ENCODE results near the gene ISLR2. TPM values are rescaled to one million over a fixed set of nuclear protein-coding genes. Genes with fewer than 3 reads are reported as not detected.
A peak's percentile ranks its signal among the peaks of the same experiment; 100 is the strongest.
"Not testable (repeated sequence)": the region's sequence is repeated elsewhere in the genome, so short reads cannot be mapped to it uniquely, and the experiment has no call there.

Gene ISLR2
- total and polyA plus RNA-seq, 4 donors, result 0.13 to 1.5 (median 0.99) TPM

DNA sequence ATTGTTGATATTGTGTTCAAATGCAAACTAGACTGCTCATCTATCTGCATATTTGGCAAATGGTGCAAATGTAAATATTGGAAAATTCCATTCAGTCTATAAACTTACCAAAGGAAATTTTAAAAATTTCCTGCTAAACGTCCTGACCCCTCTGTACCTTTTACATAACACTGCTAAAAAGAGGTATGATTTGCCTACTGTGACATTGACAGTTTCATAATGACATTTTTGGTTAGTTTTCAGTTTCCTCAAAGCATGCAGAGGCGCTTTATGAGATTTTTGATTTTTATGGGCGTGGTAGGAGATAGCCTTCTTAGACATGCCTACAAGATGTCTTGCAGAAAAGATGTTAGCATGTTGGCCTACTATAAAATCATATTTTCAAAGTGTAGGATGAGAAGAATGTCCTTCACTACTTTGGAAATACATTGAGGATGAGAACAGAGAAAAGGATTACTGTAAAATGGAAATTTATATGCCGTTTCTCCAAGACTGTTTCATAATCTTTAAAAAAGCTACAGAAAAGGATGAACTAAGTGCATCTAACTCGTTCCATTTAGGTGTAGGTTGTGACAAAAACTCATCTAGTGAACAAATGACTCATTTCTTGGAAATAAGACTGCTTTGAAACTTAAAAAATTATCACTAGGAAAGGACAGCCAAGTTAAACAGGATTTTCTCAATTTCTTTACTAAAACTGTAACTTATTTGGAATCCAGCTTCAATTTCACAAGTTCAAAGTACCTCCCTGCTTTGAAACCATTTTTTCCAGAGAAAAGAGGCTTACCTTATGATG lies 28.7 kb downstream of the ISLR2 start:
- H3K4me1 ChIP-seq (ENCODE audit: control insufficient read depth in 1 of 2, insufficient read depth in 2 of 2, low read length in 2 of 2), result peaks cover 0 to 2% of the 10 kb centered on the region in 2 donors
- H3K27ac ChIP-seq (ENCODE audit: low read depth in 1 of 2, low read length in 2 of 2), result no peak overlapping the region
- no peak for DNase-seq
- no peaks in the 10 kb centered on the region for H3K27me3 ChIP-seq (ENCODE audit: control insufficient read depth in 1 of 2, insufficient read depth in 2 of 2, low read length in 1 of 2)
- ATAC-seq (ENCODE audit: low FRiP score), result no peak
- intact Hi-C loops (cut with DNase I), result loop anchor here in 1 of 2 donors (2.0 kb wide), 1 partner anchor 20 kb away; no protein-coding TSS in a partner anchor
- no peaks in the 10 kb centered on the region for H3K36me3 ChIP-seq (ENCODE audit: control insufficient read depth in 1 of 2, insufficient read depth in 2 of 2, low read length in 1 of 2)
- WGBS, 2 donors, result 60 to 63% methylated on average over 5 of the region's 5 CpGs
- H3K9me3 ChIP-seq (ENCODE audit: control insufficient read depth, low read length), result no peaks in the 10 kb centered on the region
- no peak overlapping the region for H3K4me3 ChIP-seq (ENCODE audit: low read length in 2 of 2)

DNA sequence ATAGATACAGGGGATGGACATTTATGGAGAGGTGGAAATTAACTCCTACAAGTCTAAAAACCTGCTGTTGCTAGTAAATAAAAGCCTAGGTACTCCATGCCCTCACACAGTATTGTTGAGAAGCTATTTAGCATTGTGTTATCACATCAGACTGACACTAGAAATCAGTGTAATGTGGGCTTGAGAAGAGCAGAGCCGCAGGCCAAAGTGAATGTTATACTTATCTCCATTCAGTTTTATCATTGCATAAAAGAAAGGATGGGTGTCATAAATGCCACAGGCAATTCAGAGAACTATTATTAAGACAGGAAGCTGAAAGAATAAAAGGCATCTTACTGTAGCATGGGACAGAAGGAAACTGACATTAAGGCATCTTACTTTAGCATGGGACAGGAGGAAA lies 29.4 kb downstream of the ISLR2 start:
- no peak overlapping the region for H3K4me3 ChIP-seq (ENCODE audit: low read length in 2 of 2)
- ATAC-seq (ENCODE audit: low FRiP score) (no peak), DNase-seq (no peak)
- H3K4me1 ChIP-seq (ENCODE audit: control insufficient read depth in 1 of 2, insufficient read depth in 2 of 2, low read length in 2 of 2), result peaks cover 0 to 2% of the 10 kb centered on the region in 2 donors
- no peaks in the 10 kb centered on the region for H3K9me3 ChIP-seq (ENCODE audit: control insufficient read depth, low read length)
- no peaks in the 10 kb centered on the region for H3K27me3 ChIP-seq (ENCODE audit: control insufficient read depth in 1 of 2, insufficient read depth in 2 of 2, low read length in 1 of 2)
- intact Hi-C loops (cut with DNase I), result loop anchor here in 1 of 2 donors (2.0 kb wide), 1 partner anchor 19 kb away; no protein-coding TSS in a partner anchor
- H3K27ac ChIP-seq (ENCODE audit: low read depth in 1 of 2, low read length in 2 of 2), result no peak overlapping the region
- H3K36me3 ChIP-seq (ENCODE audit: control insufficient read depth in 1 of 2, insufficient read depth in 2 of 2, low read length in 1 of 2), result no peaks in the 10 kb centered on the region
- WGBS, 2 donors, result 89 to 93% methylated on average over 1 of the region's 1 CpG

DNA sequence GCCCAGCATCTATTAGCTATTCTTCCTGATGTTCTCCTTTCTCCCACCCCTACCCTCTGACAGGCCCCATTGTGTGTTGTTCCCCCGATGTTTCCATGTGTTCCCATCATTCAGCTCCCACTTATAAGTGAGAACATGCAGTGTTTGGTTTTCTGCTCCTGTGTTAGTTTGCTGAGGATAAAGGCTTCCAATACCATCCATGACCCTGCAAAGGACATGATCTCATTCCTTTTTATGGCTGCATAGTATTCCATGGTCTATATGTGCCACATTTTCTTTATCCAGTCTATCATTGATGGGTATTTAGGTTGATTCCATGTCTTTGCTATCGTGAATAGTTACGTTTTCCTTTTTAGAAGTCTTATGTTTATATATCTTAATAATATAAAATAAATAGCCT lies 30.0 kb downstream of the ISLR2 start:
- ATAC-seq (ENCODE audit: low FRiP score); H3K4me1 ChIP-seq (ENCODE audit: control insufficient read depth in 1 of 2, insufficient read depth in 2 of 2, low read length in 2 of 2); H3K9me3 ChIP-seq (ENCODE audit: control insufficient read depth, low read length); H3K27ac ChIP-seq (ENCODE audit: low read depth in 1 of 2, low read length in 2 of 2); DNase-seq; intact Hi-C loops (cut with DNase I); H3K36me3 ChIP-seq (ENCODE audit: control insufficient read depth in 1 of 2, insufficient read depth in 2 of 2, low read length in 1 of 2); H3K4me3 ChIP-seq (ENCODE audit: low read length in 2 of 2); H3K27me3 ChIP-seq (ENCODE audit: control insufficient read depth in 1 of 2, insufficient read depth in 2 of 2, low read length in 1 of 2): not testable (repeated sequence)
- 93 to 96% methylated on average over 3 of the region's 3 CpGs for WGBS, 2 donors

DNA sequence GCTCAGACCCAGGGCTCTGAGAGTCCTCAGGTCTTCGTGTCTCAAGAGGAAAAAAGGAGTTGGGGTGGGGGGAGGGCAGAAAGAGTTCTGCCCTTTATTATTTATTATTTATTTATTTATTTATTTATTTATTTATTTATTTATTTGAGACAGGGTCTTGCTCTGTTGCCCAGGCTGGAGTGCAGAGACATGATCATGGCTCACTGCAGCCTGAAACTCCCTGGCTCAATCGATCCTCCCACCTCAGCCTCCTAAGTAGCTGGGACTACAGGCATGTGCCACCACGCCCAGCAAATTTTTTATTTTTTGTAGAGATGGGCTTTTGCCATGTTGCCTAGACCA lies 31.8 kb downstream of the ISLR2 start:
- intact Hi-C loops (cut with DNase I); DNase-seq; H3K4me3 ChIP-seq (ENCODE audit: low read length in 2 of 2); ATAC-seq (ENCODE audit: low FRiP score); H3K27me3 ChIP-seq (ENCODE audit: control insufficient read depth in 1 of 2, insufficient read depth in 2 of 2, low read length in 1 of 2); H3K27ac ChIP-seq (ENCODE audit: low read depth in 1 of 2, low read length in 2 of 2); H3K36me3 ChIP-seq (ENCODE audit: control insufficient read depth in 1 of 2, insufficient read depth in 2 of 2, low read length in 1 of 2); H3K4me1 ChIP-seq (ENCODE audit: control insufficient read depth in 1 of 2, insufficient read depth in 2 of 2, low read length in 2 of 2); H3K9me3 ChIP-seq (ENCODE audit: control insufficient read depth, low read length): not testable (repeated sequence)
- WGBS, 2 donors, result 80 to 82% methylated on average over 3 of the region's 3 CpGs

DNA sequence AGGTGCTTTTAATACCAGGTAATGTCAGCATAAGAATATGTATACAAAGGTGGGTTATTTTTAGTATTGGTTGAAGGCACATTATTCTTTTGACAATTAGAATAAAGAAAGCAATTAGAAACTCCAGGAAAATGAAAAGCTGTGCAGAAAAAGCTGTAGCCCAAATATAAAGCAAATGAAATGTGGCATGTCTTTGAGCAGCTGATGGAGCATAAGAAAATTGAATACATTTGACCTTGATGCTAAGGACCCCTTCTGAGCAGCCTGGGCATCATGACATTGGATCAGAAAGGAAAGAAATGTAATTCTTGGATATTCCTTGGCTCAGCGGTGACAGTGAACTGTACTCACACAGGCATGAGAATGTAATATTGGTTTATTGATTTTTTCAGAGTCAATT lies 35.1 kb downstream of the ISLR2 start:
- H3K9me3 ChIP-seq (ENCODE audit: control insufficient read depth, low read length), result no peaks in the 10 kb centered on the region
- ATAC-seq (ENCODE audit: low FRiP score) (no peak), DNase-seq (no peak)
- intact Hi-C loops (cut with DNase I), result no loop called here
- 97% methylated on average over 1 of the region's 1 CpG for WGBS, 2 donors
- H3K4me3 ChIP-seq (ENCODE audit: low read length in 2 of 2), result no peak overlapping the region
- no peaks in the 10 kb centered on the region for H3K4me1 ChIP-seq (ENCODE audit: control insufficient read depth in 1 of 2, insufficient read depth in 2 of 2, low read length in 2 of 2)
- no peaks in the 10 kb centered on the region for H3K36me3 ChIP-seq (ENCODE audit: control insufficient read depth in 1 of 2, insufficient read depth in 2 of 2, low read length in 1 of 2)
- no peak overlapping the region for H3K27ac ChIP-seq (ENCODE audit: low read depth in 1 of 2, low read length in 2 of 2)
- no peaks in the 10 kb centered on the region for H3K27me3 ChIP-seq (ENCODE audit: control insufficient read depth in 1 of 2, insufficient read depth in 2 of 2, low read length in 1 of 2)

DNA sequence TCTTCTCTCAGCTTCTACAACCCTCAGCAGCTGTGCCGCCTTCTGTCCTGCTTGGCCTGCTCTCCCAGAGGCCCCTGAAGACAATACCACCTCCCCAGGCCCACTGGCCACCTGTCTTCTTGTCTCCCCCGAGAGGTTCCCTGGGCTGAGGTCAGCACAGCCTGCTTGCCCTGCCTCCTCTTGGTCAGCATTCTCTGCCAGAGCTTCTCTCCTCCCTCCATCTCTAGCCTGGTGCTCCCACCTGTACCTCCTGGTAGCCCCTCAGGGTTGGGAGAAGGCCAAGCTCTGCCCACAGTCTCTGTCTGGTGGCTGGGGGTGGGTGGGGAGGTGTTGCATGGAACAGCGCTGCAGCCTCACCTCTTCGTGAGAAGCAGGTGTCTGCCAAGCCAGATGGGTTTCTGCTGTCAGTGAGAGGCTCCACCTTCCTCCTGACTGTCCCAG lies 37.5 kb downstream of the ISLR2 start:
- no peak overlapping the region for H3K4me3 ChIP-seq (ENCODE audit: low read length in 2 of 2)
- no peak overlapping the region for H3K27ac ChIP-seq (ENCODE audit: low read depth in 1 of 2, low read length in 2 of 2)
- intact Hi-C loops (cut with DNase I), result no loop called here
- DNase-seq (peak in 1 of 2 donors; percentile 47), ATAC-seq (ENCODE audit: low FRiP score) (no peak)
- H3K9me3 ChIP-seq (ENCODE audit: control insufficient read depth, low read length), result no peaks in the 10 kb centered on the region
- no peaks in the 10 kb centered on the region for H3K36me3 ChIP-seq (ENCODE audit: control insufficient read depth in 1 of 2, insufficient read depth in 2 of 2, low read length in 1 of 2)
- no peaks in the 10 kb centered on the region for H3K27me3 ChIP-seq (ENCODE audit: control insufficient read depth in 1 of 2, insufficient read depth in 2 of 2, low read length in 1 of 2)
- no peaks in the 10 kb centered on the region for H3K4me1 ChIP-seq (ENCODE audit: control insufficient read depth in 1 of 2, insufficient read depth in 2 of 2, low read length in 2 of 2)
- 89 to 93% methylated on average over 4 of the region's 4 CpGs for WGBS, 2 donors

DNA sequence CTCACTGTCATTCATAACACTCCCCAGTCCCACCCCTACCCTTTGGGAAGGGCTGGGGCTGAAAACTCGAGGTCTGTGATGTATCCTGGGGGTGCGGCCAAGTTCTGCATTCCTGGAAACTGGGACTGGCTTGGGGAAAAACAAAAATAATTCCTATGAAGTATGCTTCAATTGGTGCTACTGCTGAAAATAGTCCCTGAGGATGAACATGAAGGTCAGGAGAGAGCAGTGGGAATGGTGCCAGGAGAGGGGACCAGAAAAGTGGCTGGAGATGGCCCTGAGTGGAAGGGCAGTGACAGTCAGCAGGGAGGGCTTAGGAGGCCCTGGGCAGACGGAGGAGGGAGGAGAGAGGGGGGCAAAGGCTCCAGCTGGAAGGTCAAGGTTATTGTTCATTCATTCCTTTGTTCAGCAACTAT lies 38.3 kb downstream of the ISLR2 start:
- intact Hi-C loops (cut with DNase I), result no loop called here
- ATAC-seq (ENCODE audit: low FRiP score), result no peak
- no peaks in the 10 kb centered on the region for H3K36me3 ChIP-seq (ENCODE audit: control insufficient read depth in 1 of 2, insufficient read depth in 2 of 2, low read length in 1 of 2)
- no peak overlapping the region for H3K4me3 ChIP-seq (ENCODE audit: low read length in 2 of 2)
- no peaks in the 10 kb centered on the region for H3K27me3 ChIP-seq (ENCODE audit: control insufficient read depth in 1 of 2, insufficient read depth in 2 of 2, low read length in 1 of 2)
- H3K9me3 ChIP-seq (ENCODE audit: control insufficient read depth, low read length), result no peaks in the 10 kb centered on the region
- peak in 1 of 2 donors; percentile 53 for DNase-seq
- 27 to 32% methylated on average over 3 of the region's 3 CpGs for WGBS, 2 donors
- H3K27ac ChIP-seq (ENCODE audit: low read depth in 1 of 2, low read length in 2 of 2), result no peak overlapping the region
- H3K4me1 ChIP-seq (ENCODE audit: control insufficient read depth in 1 of 2, insufficient read depth in 2 of 2, low read length in 2 of 2), result no peaks in the 10 kb centered on the region

DNA sequence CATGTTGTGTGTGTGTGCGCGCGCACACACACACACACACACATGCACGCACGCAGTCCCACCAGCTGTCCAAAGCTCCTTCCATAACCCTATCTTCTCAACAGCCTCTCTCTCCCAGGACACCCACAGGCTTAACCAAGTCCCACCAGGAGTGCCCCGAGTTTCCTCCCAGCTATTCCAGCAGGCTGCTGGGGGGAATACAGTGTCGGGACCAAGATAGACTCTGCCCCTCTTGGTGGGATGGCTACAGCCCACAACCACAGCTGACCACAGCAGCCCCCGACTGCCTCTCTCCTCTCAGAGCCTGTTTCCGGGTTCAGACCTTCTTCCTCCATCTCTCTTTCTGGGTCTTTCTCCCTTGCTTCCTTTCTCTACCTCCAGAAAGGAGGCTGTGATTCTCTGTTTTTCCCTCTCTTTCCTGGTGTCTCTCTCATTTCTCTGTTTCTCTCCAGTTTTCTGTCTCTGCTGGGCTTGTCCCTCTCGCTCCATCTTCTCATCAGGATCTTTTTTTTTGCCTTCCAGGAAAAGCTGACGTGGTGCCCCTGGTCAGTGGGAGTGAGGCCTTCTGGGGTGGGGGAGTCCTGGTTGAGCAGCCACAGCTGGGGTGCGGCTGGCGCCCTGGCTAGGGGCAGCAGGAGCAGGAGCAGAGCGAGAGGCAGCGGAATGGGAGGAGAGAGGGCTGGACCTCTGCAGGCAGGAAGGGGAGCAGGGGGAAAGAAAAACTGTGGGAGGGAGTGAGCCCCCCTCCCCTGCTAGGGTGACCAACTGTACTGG lies 39.9 kb downstream of the ISLR2 start:
- peak in 1 of 2 donors; percentile 59 for DNase-seq
- intact Hi-C loops (cut with DNase I), result loop anchor here in 1 of 2 donors (5.0 kb wide), 1 partner anchor 37 kb away; no protein-coding TSS in a partner anchor
- no peak overlapping the region for H3K4me3 ChIP-seq (ENCODE audit: low read length in 2 of 2)
- H3K4me1 ChIP-seq (ENCODE audit: control insufficient read depth in 1 of 2, insufficient read depth in 2 of 2, low read length in 2 of 2), result no peaks in the 10 kb centered on the region
- H3K36me3 ChIP-seq (ENCODE audit: control insufficient read depth in 1 of 2, insufficient read depth in 2 of 2, low read length in 1 of 2), result no peaks in the 10 kb centered on the region
- no peaks in the 10 kb centered on the region for H3K9me3 ChIP-seq (ENCODE audit: control insufficient read depth, low read length)
- H3K27me3 ChIP-seq (ENCODE audit: control insufficient read depth in 1 of 2, insufficient read depth in 2 of 2, low read length in 1 of 2), result no peaks in the 10 kb centered on the region
- no peak for ATAC-seq (ENCODE audit: low FRiP score)
- no peak overlapping the region for H3K27ac ChIP-seq (ENCODE audit: low read depth in 1 of 2, low read length in 2 of 2)
- WGBS, 2 donors, result 88 to 89% methylated on average over 15 of the region's 15 CpGs

Measured in aorta (tissue), 5 donors.